Chondrocyte (in vitro differentiated cells): ENCODE measurements around the gene SLC38A6. TPM values are rescaled to one million over a fixed set of nuclear protein-coding genes. Genes with fewer than 3 reads are reported as not detected.

Experiments
- DNase-seq: peaks from one replicate; pipeline ENCODE4 v3.0.0; 2021; ENCODE audit warnings: mixed read lengths, low spot score
- H3K27ac Mint-ChIP-seq: one replicate; pipeline ENCODE4 v1.8.0; 2021; ENCODE audit warnings: mild to moderate bottlenecking, moderate library complexity, mixed read lengths; ENCODE audit not compliant: unreplicated experiment
- H3K27me3 Mint-ChIP-seq: 2 replicates; pipeline ENCODE4 v1.8.0; 2021; ENCODE audit warnings: low read depth, mixed read lengths
- H3K36me3 Mint-ChIP-seq: 2 replicates; pipeline ENCODE4 v1.8.0; 2021; ENCODE audit warnings: low read depth, mixed read lengths
- H3K4me1 Mint-ChIP-seq: 2 replicates; pipeline ENCODE4 v1.8.0; 2021; ENCODE audit warnings: low read depth, mild to moderate bottlenecking, mixed read lengths
- H3K4me3 Mint-ChIP-seq: one replicate; pipeline ENCODE4 v1.8.0; 2021; ENCODE audit warnings: mild to moderate bottlenecking, moderate library complexity, mixed read lengths; ENCODE audit not compliant: unreplicated experiment
- H3K9me3 Mint-ChIP-seq: 2 replicates; pipeline ENCODE4 v1.8.0; 2021; ENCODE audit warnings: low read depth, mixed read lengths
- long read RNA-seq: library from polyadenylated mRNA; stranded (forward); transcript quantifications from one replicate; pipeline ENCODE4 v2.0.0, GENCODE V29; 2021
- total RNA-seq: library from RNA; stranded (reverse); gene quantifications from 3 replicates; pipeline ENCODE4 v1.2.1, GENCODE V29; 2021
- TF ChIP-seq, protein P1 (sequence below): fragments of 200-600 bp; sonication (generic); IDR thresholded peaks from 2 replicates; pipeline ENCODE4 v1.5.0; 2021; ENCODE audit warnings: antibody characterized with exemption, mild to moderate bottlenecking, moderate library complexity

Gene SLC38A6
- 24.7 to 45.7 TPM (median 26.0 TPM) in 3 replicates for total RNA-seq
- long read RNA-seq, transcript SLC38A6-201 (16 exons, 1,688 nt) = major isoform, 9 of 24 reads
- long read RNA-seq, partial matches to known transcripts = 3 of 24 reads
- long read RNA-seq, other reads (novel, unspliced or antisense) = 12 of 24 reads

DNA sequence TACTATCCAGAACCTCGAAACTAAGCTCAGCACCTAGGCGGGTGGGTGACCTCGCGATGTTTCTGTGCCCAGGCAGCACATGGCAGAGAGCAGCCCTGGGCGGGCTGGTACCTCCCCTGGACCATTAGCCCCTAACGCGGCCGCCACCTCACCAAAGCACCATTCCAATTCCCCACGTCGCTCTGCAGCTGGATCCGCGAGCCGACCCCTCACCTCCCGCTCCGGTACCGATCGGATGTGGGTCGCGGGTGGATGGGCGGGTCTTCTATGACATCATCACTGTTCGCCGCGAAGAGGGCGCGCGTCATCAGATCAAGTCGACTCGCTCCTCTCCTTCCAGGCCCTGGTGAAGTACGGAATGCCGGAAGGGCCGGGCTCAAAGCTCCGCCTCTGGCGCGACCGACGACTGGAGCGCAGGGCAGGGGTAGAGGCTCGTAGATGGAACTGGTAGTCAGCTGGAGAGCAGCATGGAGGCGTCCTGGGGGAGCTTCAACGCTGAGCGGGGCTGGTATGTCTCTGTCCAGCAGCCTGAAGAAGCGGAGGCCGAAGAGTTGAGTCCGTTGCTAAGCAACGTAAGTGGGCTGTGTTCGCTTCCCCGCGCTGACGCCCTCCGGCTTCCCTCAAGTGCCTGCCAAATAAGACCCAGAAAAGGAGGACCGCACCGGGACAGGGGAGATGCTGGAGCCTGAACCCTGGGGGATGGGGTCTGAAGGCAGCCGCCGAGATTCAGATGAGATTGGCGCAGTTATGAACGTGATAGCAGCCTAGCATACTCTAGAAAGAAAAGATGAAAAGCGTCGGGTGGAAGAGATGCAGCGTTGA, at the start of gene SLC38A6, which contains the start of gene TRMT5:
Gene SLC38A6 (plus strand): TSS at position 435 of the 822 bp plus-strand sequence. CDS start 33 bp downstream, at position 468.
Gene TRMT5 (minus strand): TSS at position 269 of the 822 bp plus-strand sequence. CDS start 106 bp downstream, at position 163.
- TF ChIP-seq, protein P1, sequence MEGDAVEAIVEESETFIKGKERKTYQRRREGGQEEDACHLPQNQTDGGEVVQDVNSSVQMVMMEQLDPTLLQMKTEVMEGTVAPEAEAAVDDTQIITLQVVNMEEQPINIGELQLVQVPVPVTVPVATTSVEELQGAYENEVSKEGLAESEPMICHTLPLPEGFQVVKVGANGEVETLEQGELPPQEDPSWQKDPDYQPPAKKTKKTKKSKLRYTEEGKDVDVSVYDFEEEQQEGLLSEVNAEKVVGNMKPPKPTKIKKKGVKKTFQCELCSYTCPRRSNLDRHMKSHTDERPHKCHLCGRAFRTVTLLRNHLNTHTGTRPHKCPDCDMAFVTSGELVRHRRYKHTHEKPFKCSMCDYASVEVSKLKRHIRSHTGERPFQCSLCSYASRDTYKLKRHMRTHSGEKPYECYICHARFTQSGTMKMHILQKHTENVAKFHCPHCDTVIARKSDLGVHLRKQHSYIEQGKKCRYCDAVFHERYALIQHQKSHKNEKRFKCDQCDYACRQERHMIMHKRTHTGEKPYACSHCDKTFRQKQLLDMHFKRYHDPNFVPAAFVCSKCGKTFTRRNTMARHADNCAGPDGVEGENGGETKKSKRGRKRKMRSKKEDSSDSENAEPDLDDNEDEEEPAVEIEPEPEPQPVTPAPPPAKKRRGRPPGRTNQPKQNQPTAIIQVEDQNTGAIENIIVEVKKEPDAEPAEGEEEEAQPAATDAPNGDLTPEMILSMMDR = no peak
- DNase-seq = peak; percentile 96
- H3K27ac Mint-ChIP-seq = no peak within 1 kb of the TSS
- H3K4me1 Mint-ChIP-seq = peaks cover 31% of the 10 kb centered on the region
- peaks cover 13% of the 10 kb centered on the region for H3K36me3 Mint-ChIP-seq
- H3K4me3 Mint-ChIP-seq = no peak within 1 kb of the TSS
- H3K27me3 Mint-ChIP-seq = no peaks in the 10 kb centered on the region
- no peaks in the 10 kb centered on the region for H3K9me3 Mint-ChIP-seq

DNA sequence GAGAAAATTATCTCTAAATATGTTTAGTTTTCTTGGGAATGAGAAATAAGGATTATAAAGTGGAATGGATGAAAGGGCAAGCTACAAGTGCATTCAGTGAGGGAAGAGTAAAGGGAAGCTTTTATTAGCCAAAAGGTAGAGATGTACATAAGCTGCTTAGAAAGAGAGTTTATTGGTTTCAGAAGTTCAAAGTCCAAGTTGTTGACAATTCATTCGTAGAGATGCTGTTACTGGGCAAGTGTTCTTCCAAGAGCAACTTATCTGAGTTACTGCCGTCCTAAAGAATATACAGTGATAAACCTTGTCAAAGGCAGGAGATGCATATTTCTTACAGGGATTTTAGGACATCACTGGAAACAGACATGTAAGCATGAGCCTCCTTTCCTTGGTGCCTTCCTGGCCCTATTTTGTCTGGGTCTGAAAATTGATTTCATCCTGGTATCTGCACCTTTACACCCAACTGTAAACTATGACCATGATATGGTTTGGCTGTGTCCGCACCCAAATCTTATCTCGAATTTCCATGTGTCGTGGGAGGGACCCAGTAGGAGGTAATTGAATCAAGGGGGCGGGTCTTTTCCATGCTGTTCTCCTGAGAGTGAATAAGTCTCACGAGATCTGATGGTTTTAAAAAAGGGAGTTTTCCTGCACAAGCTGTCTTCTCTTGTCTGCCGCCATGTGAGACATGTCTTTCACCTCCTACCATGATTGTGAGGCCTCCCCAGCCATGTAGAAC, 47.0 kb upstream of the SLC38A6 start:
- H3K27ac Mint-ChIP-seq = no peak overlapping the region
- H3K4me3 Mint-ChIP-seq = no peak overlapping the region
- no peaks in the 10 kb centered on the region for H3K36me3 Mint-ChIP-seq
- peaks cover 2% of the 10 kb centered on the region for H3K9me3 Mint-ChIP-seq
- no peaks in the 10 kb centered on the region for H3K27me3 Mint-ChIP-seq
- no peak for DNase-seq
- TF ChIP-seq, protein P1 = no peak
- peaks cover 11% of the 10 kb centered on the region for H3K4me1 Mint-ChIP-seq

DNA sequence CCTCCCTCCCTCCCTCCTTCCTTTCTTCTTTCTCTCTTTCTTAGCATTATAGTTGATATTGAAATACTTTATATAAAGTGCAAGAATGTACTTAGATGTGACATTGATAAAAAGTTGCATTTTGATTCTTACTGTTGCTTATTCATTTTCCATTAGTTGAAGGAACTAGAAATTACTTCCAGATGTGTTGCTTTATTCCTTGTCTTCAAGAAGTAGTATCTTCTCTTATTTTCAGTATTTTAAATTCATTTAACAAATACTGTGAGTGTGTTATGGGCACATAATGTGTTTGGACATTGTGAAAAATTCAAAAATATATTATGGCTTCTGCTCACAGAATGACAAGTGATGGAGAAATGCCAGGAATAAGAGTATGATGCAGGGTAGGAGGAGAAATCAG, 45.7 kb upstream of the SLC38A6 start:
- TF ChIP-seq, protein P1 = no peak
- no peak for DNase-seq
- no peaks in the 10 kb centered on the region for H3K27me3 Mint-ChIP-seq

DNA sequence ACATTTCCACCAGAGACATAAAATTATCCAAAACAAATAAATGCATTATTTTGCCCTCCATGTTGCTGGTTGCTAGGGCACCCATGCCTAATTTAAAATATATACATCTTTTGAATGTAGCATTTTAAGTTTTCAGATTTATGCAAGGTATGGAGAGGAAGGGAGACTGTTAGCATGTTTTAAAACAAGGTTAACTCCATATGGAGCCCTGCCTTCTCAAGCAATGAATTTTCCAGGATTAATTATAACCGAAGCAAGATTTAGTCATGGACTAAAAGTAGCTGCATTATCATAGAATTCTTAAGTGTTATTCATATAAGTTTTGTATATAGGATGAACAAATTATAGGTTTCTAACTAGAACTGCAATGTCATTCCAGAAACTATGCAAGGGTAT, 37.4 kb upstream of the SLC38A6 start:
- H3K4me1 Mint-ChIP-seq = peaks cover 26% of the 10 kb centered on the region
- H3K27ac Mint-ChIP-seq = no peak overlapping the region
- H3K27me3 Mint-ChIP-seq = no peaks in the 10 kb centered on the region
- H3K4me3 Mint-ChIP-seq = no peak overlapping the region
- no peak for DNase-seq
- H3K36me3 Mint-ChIP-seq = peaks cover 6% of the 10 kb centered on the region
- TF ChIP-seq, protein P1 = no peak
- H3K9me3 Mint-ChIP-seq = no peaks in the 10 kb centered on the region

More for the DNA sequence above, 45.7 kb upstream of the SLC38A6 start:
- Mint-ChIP-seq H3K4me3 (no peak overlapping the region), H3K27ac (no peak overlapping the region), H3K4me1 (peaks cover 11% of the 10 kb centered on the region), H3K36me3 (no peaks in the 10 kb centered on the region), H3K9me3 (peaks cover 2% of the 10 kb centered on the region)

DNA sequence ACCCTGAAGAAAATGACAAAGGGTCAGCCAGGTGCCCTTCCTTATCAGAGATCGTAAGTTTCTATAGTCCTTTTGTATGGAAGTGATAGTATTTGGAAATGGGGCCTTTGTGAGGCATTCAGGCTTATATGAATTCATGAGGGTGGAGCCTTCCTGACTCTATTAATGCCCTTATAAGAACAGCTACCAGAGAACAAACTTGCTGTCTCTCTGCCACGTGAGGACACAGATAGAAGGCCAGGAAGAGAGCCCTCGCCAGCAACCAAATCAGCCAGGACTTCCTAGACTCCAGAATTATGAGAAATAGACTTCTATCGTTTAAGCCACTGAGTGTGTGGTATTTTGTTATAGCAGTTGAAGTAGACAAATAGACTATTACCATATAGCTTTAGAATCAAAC, 36.8 kb upstream of the SLC38A6 start:
- TF ChIP-seq, protein P1 = no peak
- Mint-ChIP-seq H3K4me1 (peaks cover 29% of the 10 kb centered on the region), H3K36me3 (peaks cover 6% of the 10 kb centered on the region), H3K27ac (peak overlapping the region; percentile 65), H3K4me3 (no peak overlapping the region), H3K9me3 (no peaks in the 10 kb centered on the region), H3K27me3 (no peaks in the 10 kb centered on the region)
- no peak for DNase-seq
